Neural progenitor cell (in vitro differentiated cells): ENCODE data around the gene MRM3. TPM values are rescaled to one million over a fixed set of nuclear protein-coding genes. Genes with fewer than 3 reads are reported as not detected.

ENCODE experiments used
- DNase-seq: peaks from one replicate; pipeline ENCODE4 v3.0.0-alpha.2; 2016; ENCODE audit warnings: low spot score
- H2AFZ ChIP-seq: fragments of 200-600 bp; sonication (generic); replicated peaks from 2 replicates; pipeline ENCODE4 v1.6.1; 2016; ENCODE audit warnings: antibody characterized with exemption
- H3F3A ChIP-seq: fragments of 200-600 bp; sonication (generic); 2 replicates; pipeline ENCODE4 v1.6.1; 2016; ENCODE audit warnings: antibody characterized with exemption, low read depth
- H3K27ac ChIP-seq: fragments of 200-600 bp; sonication (generic); 2 replicates; pipeline ENCODE4 v1.5.1; 2016; ENCODE audit warnings: mild to moderate bottlenecking
- H3K27me3 ChIP-seq: fragments of 200-600 bp; sonication (generic); 2 replicates; pipeline ENCODE4 v1.6.1; 2016; ENCODE audit warnings: mild to moderate bottlenecking, moderate library complexity
- H3K36me3 ChIP-seq: fragments of 200-600 bp; sonication (generic); 2 replicates; pipeline ENCODE4 v1.5.1; 2016
- H3K4me1 ChIP-seq: fragments of 200-600 bp; sonication (generic); 2 replicates; pipeline ENCODE4 v1.6.1; 2016; ENCODE audit warnings: mixed run types
- H3K4me2 ChIP-seq: fragments of 200-600 bp; sonication (generic); 2 replicates; pipeline ENCODE4 v1.6.1; 2016
- H3K4me3 ChIP-seq: fragments of 200-600 bp; sonication (generic); 2 replicates; pipeline ENCODE4 v1.5.1; 2016
- H3K79me2 ChIP-seq: fragments of 200-600 bp; sonication (generic); 2 replicates; pipeline ENCODE4 v1.6.1; 2016; ENCODE audit warnings: low read depth
- H3K9ac ChIP-seq: fragments of 200-600 bp; sonication (generic); 2 replicates; pipeline ENCODE4 v1.6.1; 2016
- H3K9me3 ChIP-seq: fragments of 200-600 bp; sonication (generic); 2 replicates; pipeline ENCODE4 v1.5.1; 2016; ENCODE audit warnings: low read depth
- H4K20me1 ChIP-seq: fragments of 200-600 bp; sonication (generic); 2 replicates; pipeline ENCODE4 v1.6.1; 2016; ENCODE audit warnings: low read depth
- H3K27ac Mint-ChIP-seq: 3 replicates; pipeline ENCODE4 v1.8.0; 2021; ENCODE audit warnings: mixed read lengths
- H3K27me3 Mint-ChIP-seq: 2 replicates; pipeline ENCODE4 v1.8.0; 2022; ENCODE audit warnings: low read depth, mild to moderate bottlenecking, inconsistent platforms, moderate library complexity, mixed read lengths; ENCODE audit not compliant: insufficient read depth
- H3K36me3 Mint-ChIP-seq: 3 replicates; pipeline ENCODE4 v1.8.0; 2021; ENCODE audit warnings: mixed read lengths
- H3K4me1 Mint-ChIP-seq: 3 replicates; pipeline ENCODE4 v1.8.0; 2021; ENCODE audit warnings: mixed read lengths
- H3K4me3 Mint-ChIP-seq: 3 replicates; pipeline ENCODE4 v1.8.0; 2021; ENCODE audit warnings: mild to moderate bottlenecking, moderate library complexity, mixed read lengths
- H3K9me3 Mint-ChIP-seq: 3 replicates; pipeline ENCODE4 v1.8.0; 2020; ENCODE audit warnings: mixed read lengths
- CTCF ChIP-seq: fragments of 200-600 bp; sonication (generic); IDR thresholded peaks from 2 replicates; pipeline ENCODE4 v1.5.1; 2017; ENCODE audit warnings: antibody characterized with exemption, mild to moderate bottlenecking
- EZH2 ChIP-seq: fragments of 200-600 bp; sonication (generic); IDR thresholded peaks from 2 replicates; pipeline ENCODE4 v1.6.1; 2017; ENCODE audit warnings: antibody characterized with exemption, mild to moderate bottlenecking, moderate library complexity
- EZH2phosphoT487 ChIP-seq: fragments of 200-600 bp; sonication (generic); IDR thresholded peaks from 2 replicates; pipeline ENCODE4 v1.6.1; 2017; ENCODE audit warnings: antibody characterized with exemption
- total RNA-seq: library from RNA; depleted of rRNA; stranded (reverse); fragments of >200 nt; gene quantifications from 2 replicates; pipeline ENCODE4 v1.2.3, GENCODE V29; 2015; ENCODE audit warnings: low replicate concordance

The MRM3 gene
- total RNA-seq, 1 donor from 2014 or later: 22.3 TPM

GRCh38 chr17:811051-811784, 29.1 kb downstream of the MRM3 start:
- H3K27ac Mint-ChIP-seq: no peak overlapping the region
- no peak overlapping the region for H3K4me3 Mint-ChIP-seq
- no peaks in the 10 kb centered on the region for H3K9me3 Mint-ChIP-seq
- no peak overlapping the region for H3K4me3 ChIP-seq
- no peaks in the 10 kb centered on the region for H3K79me2 ChIP-seq
- H2AFZ ChIP-seq: no peak overlapping the region
- H3K9ac ChIP-seq: no peak overlapping the region
- no peak for DNase-seq
- peaks cover 7% of the 10 kb centered on the region for H3F3A ChIP-seq
- no peaks in the 10 kb centered on the region for H4K20me1 ChIP-seq
- TF ChIP-seq EZH2 (no peak), EZH2phosphoT487 (no peak), CTCF (no peak)
- no peaks in the 10 kb centered on the region for H3K27me3 ChIP-seq
- peak overlapping the region; percentile 1 for H3K27ac ChIP-seq
- no peaks in the 10 kb centered on the region for H3K36me3 ChIP-seq
- H3K9me3 ChIP-seq: no peaks in the 10 kb centered on the region
- H3K36me3 Mint-ChIP-seq: peaks cover 30% of the 10 kb centered on the region
- no peaks in the 10 kb centered on the region for H3K4me1 ChIP-seq
- H3K27me3 Mint-ChIP-seq: peaks cover 7% of the 10 kb centered on the region
- no peak overlapping the region for H3K4me2 ChIP-seq
- H3K4me1 Mint-ChIP-seq: peaks cover 16% of the 10 kb centered on the region

GRCh38 chr17:812638-813204, 30.6 kb downstream of the MRM3 start:
- no peak overlapping the region for H3K27ac ChIP-seq
- H3K4me2 ChIP-seq: no peak overlapping the region
- no peaks in the 10 kb centered on the region for H3K9me3 Mint-ChIP-seq
- H3K9me3 ChIP-seq: no peaks in the 10 kb centered on the region
- peaks cover 40% of the 10 kb centered on the region for H3K36me3 Mint-ChIP-seq
- no peak overlapping the region for H2AFZ ChIP-seq
- H3K27ac Mint-ChIP-seq: no peak overlapping the region
- no peaks in the 10 kb centered on the region for H4K20me1 ChIP-seq
- H3K4me1 ChIP-seq: no peaks in the 10 kb centered on the region
- TF ChIP-seq EZH2phosphoT487 (no peak), EZH2 (no peak), CTCF (no peak)
- DNase-seq: no peak
- no peak overlapping the region for H3K4me3 ChIP-seq
- H3F3A ChIP-seq: peaks cover 7% of the 10 kb centered on the region
- H3K9ac ChIP-seq: no peak overlapping the region
- peaks cover 2% of the 10 kb centered on the region for H3K27me3 Mint-ChIP-seq
- no peaks in the 10 kb centered on the region for H3K36me3 ChIP-seq
- no peaks in the 10 kb centered on the region for H3K79me2 ChIP-seq
- H3K4me1 Mint-ChIP-seq: peaks cover 7% of the 10 kb centered on the region
- H3K27me3 ChIP-seq: no peaks in the 10 kb centered on the region
- H3K4me3 Mint-ChIP-seq: peak overlapping the region; percentile 0

GRCh38 chr17:814371-814770, 32.2 kb downstream of the MRM3 start:
- Histone ChIP-seq H4K20me1 (no peaks in the 10 kb centered on the region), H3F3A (peaks cover 7% of the 10 kb centered on the region), H3K4me3 (no peak overlapping the region), H3K4me2 (no peak overlapping the region), H3K36me3 (no peaks in the 10 kb centered on the region), H3K9me3 (no peaks in the 10 kb centered on the region), H3K79me2 (no peaks in the 10 kb centered on the region), H3K4me1 (no peaks in the 10 kb centered on the region), H3K27ac (no peak overlapping the region), H3K9ac (no peak overlapping the region), H2AFZ (no peak overlapping the region), H3K27me3 (no peaks in the 10 kb centered on the region)
- peaks cover 43% of the 10 kb centered on the region for H3K36me3 Mint-ChIP-seq
- H3K27me3 Mint-ChIP-seq: peaks cover under 1% of the 10 kb centered on the region
- no peak for DNase-seq
- H3K9me3 Mint-ChIP-seq: no peaks in the 10 kb centered on the region
- no peak for TF ChIP-seq EZH2
- no peak for TF ChIP-seq CTCF
- no peak for TF ChIP-seq EZH2phosphoT487
- H3K4me1 Mint-ChIP-seq: peaks cover 7% of the 10 kb centered on the region
- H3K27ac Mint-ChIP-seq: no peak overlapping the region
- H3K4me3 Mint-ChIP-seq: no peak overlapping the region
